Fibroblast of upper back skin (primary cell): ENCODE measurements around the gene CD200R1L.

Source experiments
- DNase-seq: peaks from one replicate; pipeline ENCODE4 v3.0.0-alpha.2; 2013

Gene CD200R1L

GRCh38 chr3:112786002-112786590 is 60.6 kb downstream of the CD200R1L start:
- DNase-seq: peak; percentile 82

GRCh38 chr3:112785321-112786001 is 61.2 kb downstream of the CD200R1L start:
- DNase-seq: no peak

- no peak for DNase-seq
Observed at GRCh38 chr3:112782491-112782890, 64.2 kb downstream of the CD200R1L start.

GRCh38 chr3:112781599-112781998 is 65.1 kb downstream of the CD200R1L start:
- DNase-seq: peak; percentile 53

- no peak for DNase-seq
Observed at GRCh38 chr3:112779558-112780480, 66.8 kb downstream of the CD200R1L start.

- DNase-seq: no peak
Observed at GRCh38 chr3:112779011-112779410, 67.7 kb downstream of the CD200R1L start.

GRCh38 chr3:112778353-112778948 is 68.2 kb downstream of the CD200R1L start:
- DNase-seq: peak; percentile 97

- no peak for DNase-seq
Observed at GRCh38 chr3:112777811-112778210, 68.9 kb downstream of the CD200R1L start.

- DNase-seq: peak; percentile 43
Observed at GRCh38 chr3:112776836-112777235, 69.8 kb downstream of the CD200R1L start.

GRCh38 chr3:112776000-112776399 is 70.7 kb downstream of the CD200R1L start:
- DNase-seq: peak; percentile 70

- peak; percentile 94 for DNase-seq
Observed at GRCh38 chr3:112775011-112775742, 71.5 kb downstream of the CD200R1L start.

- DNase-seq: peak; percentile 86
Observed at GRCh38 chr3:112774293-112774926, 72.3 kb downstream of the CD200R1L start.

GRCh38 chr3:112773864-112774263 is 72.8 kb downstream of the CD200R1L start:
- DNase-seq: no peak

- no peak for DNase-seq
Observed at GRCh38 chr3:112770951-112771350, 75.7 kb downstream of the CD200R1L start.

- DNase-seq: peak; percentile 82
Observed at GRCh38 chr3:112770032-112770626, 76.5 kb downstream of the CD200R1L start.

GRCh38 chr3:112769286-112769978 is 77.2 kb downstream of the CD200R1L start:
- DNase-seq: peak; percentile 52

- DNase-seq: no peak
Observed at GRCh38 chr3:112767777-112768176, 78.9 kb downstream of the CD200R1L start.

GRCh38 chr3:112767177-112767576 is 79.5 kb downstream of the CD200R1L start:
- DNase-seq: no peak
